GM12878 (cell line): Measurements from ENCODE around the gene UBASH3B. TPM values are rescaled to one million over a fixed set of nuclear protein-coding genes. Genes with fewer than 3 reads are reported as not detected.

ENCODE experiments used
- ATAC-seq: fragments of 200-7000 bp; cut with Tn5 transposase; 3 replicates; pipeline ENCODE4 v1.9.1; 2020; ENCODE audit warnings: mild to moderate bottlenecking, moderate library complexity
- BruUV-seq: library from RNA; stranded (reverse); fragments of 400-500 nt; replicated peaks from 2 replicates; lab custom pipeline; 2021; lab: Mats Ljungman, UMichigan
- CTCF ChIA-PET: fragments of 300-600 bp; sonication (Branson Sonifier 250); formaldehyde crosslinking; extraction: SDS; loops from one replicate; lab custom pipeline; 2021; ENCODE audit warnings: inconsistent platforms; lab: Yijun Ruan, JAX
- POLR2A ChIA-PET: fragments of 350-600 bp; formaldehyde crosslinking; extraction: SDS; loops from one replicate; lab custom pipeline; 2021; ENCODE audit warnings: inconsistent platforms; lab: Charles Lee
- RAD21 ChIA-PET: fragments of 300-600 bp; sonication (Branson Sonifier 250); formaldehyde crosslinking; loops from one replicate; lab custom pipeline; 2023; ENCODE audit warnings: antibody characterized with exemption; ENCODE audit not compliant: unreplicated experiment; lab: Charles Lee
- SMC1A ChIA-PET: fragments of 300-600 bp; sonication (Branson Sonifier 250); formaldehyde crosslinking; loops from one replicate; lab custom pipeline; 2023; ENCODE audit not compliant: unreplicated experiment, uncharacterized antibody; lab: Charles Lee
- DNase-seq: peaks from one replicate; pipeline ENCODE4 v3.0.0-alpha.2; 2011; ENCODE audit warnings: low read depth, low spot score
- FAIRE-seq: peaks from 3 replicates; lab custom pipeline; 2011; peaks lifted over from hg19 to GRCh38; lab: Jason Lieb, UNC
- H2AFZ ChIP-seq: 2 replicates; pipeline ENCODE4 v1.6.0; 2011; ENCODE audit warnings: low read depth, low read length, control low read depth; ENCODE audit not compliant: control insufficient read depth
- H3K27ac ChIP-seq: 2 replicates; pipeline ENCODE4 v1.5.1; 2011; ENCODE audit warnings: control low read depth; ENCODE audit not compliant: control insufficient read depth, insufficient read depth
- H3K27me3 ChIP-seq, 2 experiments: replicated peaks in 1 of 2; 2 replicates each; pipeline versions ENCODE4 v1.6.0 to v1.6.1; 2011; ENCODE audit warnings: low read length in 1 of 2; ENCODE audit not compliant: control insufficient read depth in 2 of 2, insufficient read depth in 2 of 2
- H3K36me3 ChIP-seq, 2 experiments: 2 replicates each; pipeline ENCODE4 v1.5.1; 2011; ENCODE audit warnings: low read length in 1 of 2; ENCODE audit not compliant: control insufficient read depth in 2 of 2, insufficient read depth in 2 of 2
- H3K4me1 ChIP-seq: 2 replicates; pipeline ENCODE4 v1.6.1; 2011; ENCODE audit warnings: mild to moderate bottlenecking, low read length, moderate library complexity, mixed read lengths; ENCODE audit not compliant: control insufficient read depth, insufficient read depth
- H3K4me2 ChIP-seq: 2 replicates; pipeline ENCODE4 v1.6.0; 2011; ENCODE audit warnings: control low read depth; ENCODE audit not compliant: control insufficient read depth, insufficient read depth
- H3K4me3 ChIP-seq: fragments of 200-600 bp; sonication (generic); 2 replicates; pipeline ENCODE4 v1.5.1; 2016
- H3K79me2 ChIP-seq: 2 replicates; pipeline ENCODE4 v1.6.0; 2011; ENCODE audit warnings: low read length; ENCODE audit not compliant: control insufficient read depth, insufficient read depth
- H3K9ac ChIP-seq: 2 replicates; pipeline ENCODE4 v1.8.0; 2011; ENCODE audit warnings: low read length, control low read depth, mixed read lengths; ENCODE audit not compliant: control insufficient read depth, insufficient read depth
- H3K9me3 ChIP-seq: replicated peaks from 3 replicates; pipeline ENCODE4 v1.5.1; 2011; ENCODE audit warnings: mild to moderate bottlenecking, low read length; ENCODE audit not compliant: control insufficient read depth, insufficient read depth
- H4K20me1 ChIP-seq: 2 replicates; pipeline ENCODE4 v1.6.0; 2011; ENCODE audit not compliant: control insufficient read depth, insufficient read depth
- BMI1 ChIP-seq: fragments of 450-650 bp; IDR thresholded peaks from 2 replicates; pipeline ENCODE4 v1.6.1; 2016; ENCODE audit warnings: mild to moderate bottlenecking, moderate library complexity, borderline replicate concordance
- CEBPB ChIP-seq, 2 experiments: fragments of 150-350 bp in 1 of 2; IDR thresholded peaks; 2 replicates each; pipeline ENCODE4 v1.6.1; 2012 to 2014; ENCODE audit warnings: low read depth in 2 of 2, low read length in 2 of 2, borderline replicate concordance in 1 of 2, inconsistent platforms in 1 of 2
- EED ChIP-seq: sonication (generic); IDR thresholded peaks from 2 replicates; pipeline ENCODE4 v1.6.1; 2016; ENCODE audit warnings: antibody characterized with exemption, low read depth
- EP300 ChIP-seq, 2 experiments: fragments of 150-350 bp in 1 of 2; IDR thresholded peaks; 2 replicates each; pipeline ENCODE4 v1.6.1; 2011 to 2012; ENCODE audit warnings: low read depth in 2 of 2, low read length in 2 of 2, borderline replicate concordance in 1 of 2, improper control_type of control experiment in 1 of 2, inconsistent platforms in 1 of 2; ENCODE audit not compliant: control insufficient read depth in 1 of 2
- ETV6 ChIP-seq, 2 experiments: fragments of 450-650 bp in 1 of 2; IDR thresholded peaks in 1 of 2; conservative IDR thresholded peaks in 1 of 2; 2 replicates each; pipeline ENCODE4 v1.6.1; 2014; ENCODE audit warnings: antibody characterized with exemption in 1 of 2, borderline replicate concordance in 1 of 2, low read depth in 1 of 2, mild to moderate bottlenecking in 1 of 2, moderate library complexity in 1 of 2
- IKZF2 ChIP-seq, 2 experiments: fragments of 450-650 bp; IDR thresholded peaks; 2 replicates each; pipeline ENCODE4 v1.6.1; 2017; ENCODE audit warnings: mild to moderate bottlenecking in 2 of 2, moderate library complexity in 2 of 2
- MXI1 ChIP-seq: fragments of 150-350 bp; IDR thresholded peaks from 2 replicates; pipeline ENCODE4 v1.6.1; 2011; ENCODE audit warnings: low read depth, mild to moderate bottlenecking, inconsistent platforms, low read length, improper control_type of control experiment
- RBBP5 ChIP-seq: fragments of 200-600 bp; sonication (generic); conservative IDR thresholded peaks from 2 replicates; pipeline ENCODE4 v1.6.1; 2016
- RELA ChIP-seq: fragments of 450-650 bp; IDR thresholded peaks from 2 replicates; pipeline ENCODE4 v1.8.0; 2014; ENCODE audit warnings: borderline replicate concordance; ENCODE audit not compliant: partially characterized antibody
- SMARCA5 ChIP-seq: fragments of 450-650 bp; IDR thresholded peaks from 2 replicates; pipeline ENCODE4 v1.6.1; 2017; ENCODE audit warnings: mild to moderate bottlenecking
- SP1 ChIP-seq: IDR thresholded peaks from one replicate; pipeline ENCODE4 v1.6.1; 2011; ENCODE audit warnings: low read depth, low read length
- SPI1 ChIP-seq: IDR thresholded peaks from 2 replicates; pipeline ENCODE4 v1.6.1; 2011; ENCODE audit warnings: low read depth, mild to moderate bottlenecking, low read length, moderate library complexity, borderline replicate concordance; ENCODE audit not compliant: insufficient read depth
- TCF7 ChIP-seq: IDR thresholded peaks from 2 replicates; pipeline ENCODE4 v1.6.1; 2014; ENCODE audit warnings: antibody characterized with exemption, borderline replicate concordance
- WGBS: methylation state at CpG from one replicate; pipeline ENCODE4 v1.1.6; 2016; ENCODE audit warnings: low lambda C conversion rate; ENCODE audit not compliant: insufficient replicate concordance, insufficient coverage; ENCODE audit errors: missing lambda C conversion rate; 5-methylcytosine and 5-hydroxymethylcytosine counted together
- in situ Hi-C: fragments of 300-500 bp; cut with MboI; formaldehyde crosslinking; loops from 9 replicates; pipeline ENCODE4 v1.14.3; 2018; ENCODE audit warnings: mixed read lengths
- intact Hi-C: fragments of 100-400 bp; cut with micrococcal nuclease; formaldehyde crosslinking; loops from one replicate; pipeline ENCODE4 v1.14.2; 2022; ENCODE audit not compliant: unreplicated experiment
- polyA plus RNA-seq, 11 experiments: library from polyadenylated mRNA; depleted of rRNA in 4 of 11; unstranded in 6 of 11; stranded (reverse) in 5 of 11; fragments of >200 nt; fragmentation: Nextera tagmentation in 4 of 11; fragmentation: Illumina TruSeq in 1 of 11; extraction: Ambion mirVana in 4 of 11; extraction: Trizol in 1 of 11; gene quantifications; 1 replicate in 1 of 11; 2 replicates in 10 of 11; pipeline versions ENCODE4 v1.2.1 to v1.2.3, GENCODE V29; 2011 to 2016; ENCODE audit warnings: inconsistent platforms in 2 of 11, missing spikeins in 2 of 11, low read depth in 1 of 11
- total RNA-seq, 4 experiments: library from RNA; depleted of rRNA in 3 of 4; stranded (reverse); fragments of >200 nt in 3 of 4; fragmentation: Illumina TruSeq in 1 of 4; extraction: Trizol in 1 of 4; gene quantifications; 2 replicates each; pipeline versions ENCODE4 v1.2.1 to v1.2.3, GENCODE V29; 2013 to 2021
- TF ChIP-seq, protein P1 (sequence below): IDR thresholded peaks from 2 replicates; pipeline ENCODE4 v1.6.1; 2012; ENCODE audit warnings: low read length, inconsistent platforms
- TF ChIP-seq, protein P2 (sequence below): IDR thresholded peaks from 2 replicates; pipeline ENCODE4 v1.6.1; 2011; ENCODE audit warnings: low read depth, low read length, improper control_type of control experiment, borderline replicate concordance
- TF ChIP-seq, protein P3 (sequence below): fragments of 450-650 bp; IDR thresholded peaks from 2 replicates; pipeline ENCODE4 v1.6.1; 2017; ENCODE audit warnings: mild to moderate bottlenecking

The UBASH3B gene
- total and polyA plus RNA-seq, 10 of the 15 experiments (the other 5 are each of a cell fraction or from before 2014, with no cell fraction given): 0.18 to 3.3 (median 0.57) TPM

DNA sequence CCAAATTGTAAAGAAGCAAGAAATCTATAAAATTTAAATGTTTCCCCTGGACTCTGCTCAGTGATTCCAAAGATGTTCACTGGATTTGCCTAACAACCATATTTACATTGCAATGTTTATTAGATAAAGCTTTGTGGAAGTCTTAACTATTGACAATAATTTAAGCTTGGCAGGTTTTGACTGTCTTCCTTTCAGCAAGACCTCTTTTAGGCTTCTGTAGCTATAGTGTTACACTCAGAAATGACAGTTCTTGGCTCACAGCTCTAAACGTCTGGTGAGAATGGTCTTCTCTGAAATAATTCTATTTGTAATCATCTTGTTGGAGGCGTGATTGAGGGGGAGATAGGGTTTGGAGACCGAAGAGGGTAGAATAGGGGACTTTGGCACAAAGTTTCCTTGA lies 138.0 kb downstream of the UBASH3B start (continued):
- TF ChIP-seq EP300 (IDR thresholded peaks at IDR 0.05; ENCODE audit: borderline replicate concordance in 1 of 2, control insufficient read depth in 1 of 2, low read depth in 2 of 2, low read length in 2 of 2): no peak
- no peak for TF ChIP-seq RELA
- no peak for TF ChIP-seq SMARCA5
- no peak for TF ChIP-seq EED
- TF ChIP-seq, protein P1, sequence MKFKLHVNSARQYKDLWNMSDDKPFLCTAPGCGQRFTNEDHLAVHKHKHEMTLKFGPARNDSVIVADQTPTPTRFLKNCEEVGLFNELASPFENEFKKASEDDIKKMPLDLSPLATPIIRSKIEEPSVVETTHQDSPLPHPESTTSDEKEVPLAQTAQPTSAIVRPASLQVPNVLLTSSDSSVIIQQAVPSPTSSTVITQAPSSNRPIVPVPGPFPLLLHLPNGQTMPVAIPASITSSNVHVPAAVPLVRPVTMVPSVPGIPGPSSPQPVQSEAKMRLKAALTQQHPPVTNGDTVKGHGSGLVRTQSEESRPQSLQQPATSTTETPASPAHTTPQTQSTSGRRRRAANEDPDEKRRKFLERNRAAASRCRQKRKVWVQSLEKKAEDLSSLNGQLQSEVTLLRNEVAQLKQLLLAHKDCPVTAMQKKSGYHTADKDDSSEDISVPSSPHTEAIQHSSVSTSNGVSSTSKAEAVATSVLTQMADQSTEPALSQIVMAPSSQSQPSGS: no peak
- TF ChIP-seq, all 136 proteins: peak for 0

DNA sequence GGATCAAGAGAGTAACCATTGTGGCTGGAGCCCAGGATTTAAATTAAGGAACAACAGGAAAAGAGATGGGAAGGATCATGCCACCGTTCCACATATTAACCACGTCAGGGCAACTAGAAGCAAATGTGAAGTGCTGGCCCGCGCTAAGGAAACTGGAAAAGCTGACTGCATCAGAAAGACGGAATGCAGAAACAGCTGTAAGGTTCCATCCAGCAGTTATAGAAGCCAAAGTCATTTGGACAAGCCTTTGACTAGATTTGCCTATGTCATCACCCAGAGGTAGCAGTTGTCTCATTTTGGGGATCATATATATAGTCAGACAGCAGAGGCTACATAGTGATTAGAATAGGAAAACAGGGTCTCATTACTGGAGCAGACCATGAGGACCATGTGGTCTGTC lies 139.8 kb downstream of the UBASH3B start:
- no peaks in the 10 kb centered on the region for H3K27me3 ChIP-seq
- no peaks in the 10 kb centered on the region for H3K4me1 ChIP-seq
- H3K9me3 ChIP-seq: no peaks in the 10 kb centered on the region
- H3K79me2 ChIP-seq: no peaks in the 10 kb centered on the region
- intact Hi-C loops: no loop called here
- H3K27ac ChIP-seq: no peak overlapping the region
- TF ChIP-seq ETV6 (conservative IDR thresholded peaks at IDR 0.05 in 1 of 2, IDR thresholded peaks at IDR 0.05 in 1 of 2; ENCODE audit: borderline replicate concordance in 1 of 2, low read depth in 1 of 2): no peak
- TF ChIP-seq, protein P2, sequence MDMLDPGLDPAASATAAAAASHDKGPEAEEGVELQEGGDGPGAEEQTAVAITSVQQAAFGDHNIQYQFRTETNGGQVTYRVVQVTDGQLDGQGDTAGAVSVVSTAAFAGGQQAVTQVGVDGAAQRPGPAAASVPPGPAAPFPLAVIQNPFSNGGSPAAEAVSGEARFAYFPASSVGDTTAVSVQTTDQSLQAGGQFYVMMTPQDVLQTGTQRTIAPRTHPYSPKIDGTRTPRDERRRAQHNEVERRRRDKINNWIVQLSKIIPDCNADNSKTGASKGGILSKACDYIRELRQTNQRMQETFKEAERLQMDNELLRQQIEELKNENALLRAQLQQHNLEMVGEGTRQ: no peak
- TF ChIP-seq BMI1: no peak
- TF ChIP-seq CEBPB (IDR thresholded peaks at IDR 0.05; ENCODE audit: borderline replicate concordance in 1 of 2, low read depth in 2 of 2, low read length in 2 of 2): no peak
- no peak for TF ChIP-seq SPI1
- TF ChIP-seq MXI1: no peak
- TF ChIP-seq TCF7: no peak
- TF ChIP-seq SP1: no peak
- TF ChIP-seq, protein P3, sequence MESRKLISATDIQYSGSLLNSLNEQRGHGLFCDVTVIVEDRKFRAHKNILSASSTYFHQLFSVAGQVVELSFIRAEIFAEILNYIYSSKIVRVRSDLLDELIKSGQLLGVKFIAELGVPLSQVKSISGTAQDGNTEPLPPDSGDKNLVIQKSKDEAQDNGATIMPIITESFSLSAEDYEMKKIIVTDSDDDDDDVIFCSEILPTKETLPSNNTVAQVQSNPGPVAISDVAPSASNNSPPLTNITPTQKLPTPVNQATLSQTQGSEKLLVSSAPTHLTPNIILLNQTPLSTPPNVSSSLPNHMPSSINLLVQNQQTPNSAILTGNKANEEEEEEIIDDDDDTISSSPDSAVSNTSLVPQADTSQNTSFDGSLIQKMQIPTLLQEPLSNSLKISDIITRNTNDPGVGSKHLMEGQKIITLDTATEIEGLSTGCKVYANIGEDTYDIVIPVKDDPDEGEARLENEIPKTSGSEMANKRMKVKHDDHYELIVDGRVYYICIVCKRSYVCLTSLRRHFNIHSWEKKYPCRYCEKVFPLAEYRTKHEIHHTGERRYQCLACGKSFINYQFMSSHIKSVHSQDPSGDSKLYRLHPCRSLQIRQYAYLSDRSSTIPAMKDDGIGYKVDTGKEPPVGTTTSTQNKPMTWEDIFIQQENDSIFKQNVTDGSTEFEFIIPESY: no peak
- no peak for TF ChIP-seq IKZF2 (IDR thresholded peaks at IDR 0.05)
- no peak for TF ChIP-seq RBBP5
- no peaks in the 10 kb centered on the region for H4K20me1 ChIP-seq
- no peaks in the 10 kb centered on the region for H3K36me3 ChIP-seq
- no peak overlapping the region for H2AFZ ChIP-seq
- FAIRE-seq (no peak), DNase-seq (no peak), ATAC-seq (no peak)
- H3K4me2 ChIP-seq: no peak overlapping the region
- no peak overlapping the region for H3K4me3 ChIP-seq
- H3K9ac ChIP-seq: no peak overlapping the region
- ChIA-PET SMC1A (interaction anchor here (1.0 to 11.5 kb wide), 16 partner anchors 10 to 452 kb away, joined by 3 to 294 read pairs (median 16); no protein-coding TSS in a partner anchor), POLR2A (interaction anchor here (1.4 to 4.1 kb wide), 3 partner anchors 55 to 61 kb away, joined by 3 to 23 read pairs (median 5); no protein-coding TSS in a partner anchor), CTCF (interaction anchor here (0.8 to 13.4 kb wide), 21 partner anchors 12 to 263 kb away, joined by 3 to 490 read pairs (median 15); partner anchors contain the start of gene CRTAM), RAD21 (interaction anchor here (1.0 to 10.5 kb wide), 12 partner anchors 8 to 259 kb away, joined by 3 to 254 read pairs (median 7); no protein-coding TSS in a partner anchor)
- in situ Hi-C loops: loop anchor here (5.0 kb wide), 2 partner anchors 57 to 227 kb away; no protein-coding TSS in a partner anchor
- WGBS: 57% methylated on average over 5 of the region's 5 CpGs
- BruUV-seq: no TSS peak
